HepG2 (cell line): ENCODE measurements around the gene DNAAF8. TPM values are rescaled to one million over a fixed set of nuclear protein-coding genes. Genes with fewer than 3 reads are reported as not detected.

ENCODE experiments used
- ATAC-seq: fragments of 200-7000 bp; cut with Tn5 transposase; 3 replicates; pipeline ENCODE4 v1.9.1; 2020; ENCODE audit warnings: mild to moderate bottlenecking, moderate library complexity
- BruUV-seq: library from RNA; stranded (reverse); fragments of 400-500 nt; replicated peaks from 2 replicates; lab custom pipeline; 2021; lab: Mats Ljungman, UMichigan
- CTCF ChIA-PET: fragments of 300-600 bp; formaldehyde crosslinking; extraction: SDS; loops from one replicate; lab custom pipeline; 2021; ENCODE audit warnings: low total read pairs, inconsistent platforms, low intra/inter-chr PET ratio; lab: Yijun Ruan, JAX
- POLR2A ChIA-PET: fragments of 350-600 bp; sonication (Branson Sonifier 250); formaldehyde crosslinking; loops from one replicate; lab custom pipeline; 2020; ENCODE audit warnings: antibody characterized with exemption, inconsistent platforms; lab: Yijun Ruan, JAX
- DNase-seq: peaks from one replicate; pipeline ENCODE4 v3.0.0-alpha.2; 2015; ENCODE audit warnings: low spot score
- FAIRE-seq: peaks from 3 replicates; lab custom pipeline; 2011; peaks lifted over from hg19 to GRCh38; lab: Jason Lieb, UNC
- H2AFZ ChIP-seq: one replicate; pipeline ENCODE4 v1.6.1; 2011; ENCODE audit warnings: low read length, inconsistent platforms
- H3K27ac ChIP-seq: fragments of 300-600 bp; 3 replicates; pipeline ENCODE4 v1.8.0; 2011; ENCODE audit warnings: mixed run types, mild to moderate bottlenecking, mixed read lengths, low read length, inconsistent platforms; ENCODE audit not compliant: insufficient read depth; ENCODE audit errors: extremely low read length
- H3K27me3 ChIP-seq, 2 experiments: fragments of 200-600 bp in 1 of 2; 2 replicates in 1 of 2; 3 replicates in 1 of 2; pipeline versions ENCODE4 v1.6.0 to v1.8.0; 2011; ENCODE audit warnings: low read length in 2 of 2, mild to moderate bottlenecking in 2 of 2, moderate library complexity in 2 of 2, inconsistent platforms in 1 of 2; ENCODE audit not compliant: insufficient read depth in 2 of 2, control insufficient read depth in 1 of 2
- H3K36me3 ChIP-seq, 2 experiments: fragments of 200-600 bp in 1 of 2; replicated peaks in 1 of 2; 2 replicates in 1 of 2; 3 replicates in 1 of 2; pipeline versions ENCODE4 v1.5.1 to v1.8.0; 2011; ENCODE audit warnings: low read length in 2 of 2, inconsistent platforms in 1 of 2; ENCODE audit not compliant: insufficient read depth in 2 of 2, control insufficient read depth in 1 of 2
- H3K4me1 ChIP-seq: 2 replicates; pipeline ENCODE4 v1.5.1; 2012; ENCODE audit warnings: low read length, inconsistent platforms; ENCODE audit not compliant: insufficient read depth
- H3K4me2 ChIP-seq: 2 replicates; pipeline ENCODE4 v1.6.0; 2011; ENCODE audit warnings: low read depth, low read length, inconsistent platforms
- H3K4me3 ChIP-seq, 3 experiments: fragments of 200-600 bp in 1 of 3; sonication (generic), shearing (Covaris generic) in 1 of 3; replicated peaks in 1 of 3; 2 replicates each; pipeline ENCODE4 v1.5.1; 2011 to 2016; ENCODE audit warnings: low read length in 3 of 3, inconsistent platforms in 2 of 3, low read depth in 2 of 3, mild to moderate bottlenecking in 2 of 3, control low read depth in 1 of 3, mixed read lengths in 1 of 3; ENCODE audit not compliant: insufficient read depth in 1 of 3
- H3K79me2 ChIP-seq: one replicate; pipeline ENCODE4 v1.6.1; 2011; ENCODE audit warnings: low read length, inconsistent platforms; ENCODE audit not compliant: insufficient read depth
- H3K9ac ChIP-seq: 2 replicates; pipeline ENCODE4 v1.6.0; 2011; ENCODE audit warnings: mild to moderate bottlenecking, low read depth, low read length, inconsistent platforms; ENCODE audit not compliant: insufficient read depth
- H3K9me3 ChIP-seq: 2 replicates; pipeline ENCODE4 v1.5.1; 2012; ENCODE audit warnings: mild to moderate bottlenecking, low read length
- H4K20me1 ChIP-seq: 2 replicates; pipeline ENCODE4 v1.6.0; 2011; ENCODE audit warnings: inconsistent platforms, mild to moderate bottlenecking, low read length, moderate library complexity; ENCODE audit not compliant: insufficient read depth
- AGO2 ChIP-seq: fragments of 200-400 bp; formaldehyde crosslinking; optimal IDR thresholded peaks from 2 replicates; pipeline ENCODE3; 2017; ENCODE audit warnings: mild to moderate bottlenecking, low read depth, low read length, moderate library complexity
- ATF3 ChIP-seq: sonication (generic); formaldehyde crosslinking; IDR thresholded peaks from 2 replicates; pipeline ENCODE4 v1.4.0; 2020; ENCODE audit warnings: missing genetic modification reagents
- DPF2 ChIP-seq: sonication (generic); formaldehyde crosslinking; IDR thresholded peaks from 2 replicates; pipeline ENCODE4 v1.4.0; 2020; ENCODE audit warnings: mild to moderate bottlenecking, low read depth, missing genetic modification reagents, borderline replicate concordance
- ELF3 ChIP-seq: IDR thresholded peaks from 2 replicates; pipeline ENCODE4 v1.6.1; 2016; ENCODE audit warnings: missing genetic modification reagents, missing compliant biosample characterization
- GLI4 ChIP-seq: sonication (generic); formaldehyde crosslinking; IDR thresholded peaks from 2 replicates; pipeline ENCODE4 v1.5.1; 2020; ENCODE audit warnings: missing genetic modification reagents, mild to moderate bottlenecking, moderate library complexity, borderline replicate concordance
- MXI1 ChIP-seq: IDR thresholded peaks from 3 replicates; pipeline ENCODE4 v1.6.1; 2012; ENCODE audit warnings: low read depth, low read length, inconsistent platforms, borderline replicate concordance
- NFATC3 ChIP-seq: sonication (generic); formaldehyde crosslinking; IDR thresholded peaks from 2 replicates; pipeline ENCODE4 v1.5.1; 2020; ENCODE audit warnings: mild to moderate bottlenecking, missing genetic modification reagents
- PCBP2 ChIP-seq: fragments of 200-400 bp; formaldehyde crosslinking; optimal IDR thresholded peaks from 2 replicates; pipeline ENCODE3; 2018; ENCODE audit warnings: low read length, low read depth; ENCODE audit not compliant: poor library complexity, severe bottlenecking
- SKIL ChIP-seq: sonication (generic); formaldehyde crosslinking; IDR thresholded peaks from 2 replicates; pipeline ENCODE4 v1.8.0; 2022; ENCODE audit warnings: missing genetic modification reagents, mild to moderate bottlenecking, moderate library complexity, borderline replicate concordance
- ZBTB25 ChIP-seq: IDR thresholded peaks from 2 replicates; pipeline ENCODE4 v1.6.1; 2018; ENCODE audit warnings: missing genetic modification reagents
- ZFX ChIP-seq: sonication (generic); formaldehyde crosslinking; IDR thresholded peaks from 2 replicates; pipeline ENCODE4 v1.4.0; 2020; ENCODE audit warnings: mild to moderate bottlenecking, low read depth, missing genetic modification reagents, moderate library complexity
- ZNF138 ChIP-seq: sonication (generic); formaldehyde crosslinking; IDR thresholded peaks from 2 replicates; pipeline ENCODE4 v1.5.0; 2020; ENCODE audit warnings: mild to moderate bottlenecking, low read depth, missing genetic modification reagents
- ZNF343 ChIP-seq: sonication (generic); formaldehyde crosslinking; IDR thresholded peaks from 2 replicates; pipeline ENCODE4 v1.4.0; 2020; ENCODE audit warnings: mild to moderate bottlenecking, missing genetic modification reagents
- ZNF546 ChIP-seq: sonication (generic); formaldehyde crosslinking; conservative IDR thresholded peaks from 2 replicates; pipeline ENCODE4 v1.8.1; 2023; ENCODE audit warnings: mild to moderate bottlenecking, missing genetic modification reagents
- ZNF790 ChIP-seq: sonication (generic); formaldehyde crosslinking; IDR thresholded peaks from 2 replicates; pipeline ENCODE4 v1.8.0; 2022; ENCODE audit warnings: missing genetic modification reagents, mild to moderate bottlenecking, borderline replicate concordance
- whole genome bisulfite sequencing: methylation state at CpG from one replicate; pipeline ENCODE4 v1.1.6; 2017; ENCODE audit warnings: low lambda C conversion rate; 5-methylcytosine and 5-hydroxymethylcytosine counted together
- in situ Hi-C: cut with HindIII; loops from 2 replicates; pipeline ENCODE4 v1.10.0; 2017; ENCODE audit warnings: low pct_unique_long_range_greater_than_20kb; ENCODE audit not compliant: extremely low pct_ligation_motif_present
- intact Hi-C: fragments of 100-400 bp; cut with micrococcal nuclease; formaldehyde crosslinking; loops from one replicate; pipeline ENCODE4 v1.10.0; 2022; ENCODE audit not compliant: unreplicated experiment
- polyA plus RNA-seq, 8 experiments: library from polyadenylated mRNA; depleted of rRNA in 3 of 8; stranded (reverse) in 7 of 8; unstranded in 1 of 8; fragments of >200 nt; fragmentation: Illumina TruSeq in 4 of 8; extraction: Trizol in 4 of 8; gene quantifications; 2 replicates each; pipeline versions ENCODE4 v1.2.1 to v1.2.3, GENCODE V29; 2011 to 2016; ENCODE audit warnings: low read depth in 4 of 8, missing spikeins in 1 of 8, mixed read lengths in 1 of 8; ENCODE audit not compliant: insufficient read depth in 1 of 8
- total RNA-seq, 5 experiments: library from RNA; depleted of rRNA; stranded (reverse); fragments of >200 nt; fragmentation: Illumina TruSeq; extraction: Trizol; gene quantifications; 2 replicates each; pipeline ENCODE4 v1.2.3, GENCODE V29; 2016; ENCODE audit warnings: low read depth in 1 of 5
- TF ChIP-seq, protein P1 (sequence below): sonication (generic); formaldehyde crosslinking; IDR thresholded peaks from 2 replicates; pipeline ENCODE4 v1.5.1; 2020; ENCODE audit warnings: missing genetic modification reagents, mild to moderate bottlenecking, borderline replicate concordance

DNAAF8 gene
- total and polyA plus RNA-seq, 2 of the 13 experiments (the other 11 are each of a cell fraction or from before 2014, with no cell fraction given) = 0.44 TPM; not detected in 1

GRCh38 chr16:4765511-4766474 lies 31.5 kb downstream of the DNAAF8 start:
- Histone ChIP-seq H3K27me3 (no peaks in the 10 kb centered on the region; a peak in 1 of 5 replicates), H3K27ac (peak overlapping the region; percentile 78), H3K4me2 (peak overlapping the region; percentile 99), H2AFZ (no peak overlapping the region), H3K36me3 (peaks cover 13 to 34% of the 10 kb centered on the region in 2 experiments; a peak in 4 of 5 replicates), H4K20me1 (no peaks in the 10 kb centered on the region), H3K9me3 (no peaks in the 10 kb centered on the region), H3K9ac (peak overlapping the region; percentile 92), H3K4me3 (peak overlapping the region; percentile 91 to 92 (median 91)), H3K4me1 (peaks cover 37% of the 10 kb centered on the region), H3K79me2 (peaks cover 19% of the 10 kb centered on the region)
- 59% methylated on average over 15 of the region's 26 CpGs for WGBS
- in situ Hi-C loops (no loop called here), intact Hi-C loops (loop anchor here (2.0 to 5.0 kb wide), 2 partner anchors 37 to 52 kb away; partner anchors contain the start of gene ROGDI)
- FAIRE-seq (peak; percentile 48), DNase-seq (peak; percentile 75), ATAC-seq (peak; percentile 16)
- POLR2A ChIA-PET = interaction anchor here (1.4 kb wide), 2 partner anchors 31 to 101 kb away, joined by 4 to 8 read pairs; partner anchors contain the start of genes ANKS3 and DNAAF8
- CTCF ChIA-PET = no interaction called here
- no TSS peak for BruUV-seq
- TF ChIP-seq ZNF546 (CRISPR knock-in tag) = 0 out of 2 replicates have a peak, but pooled peaks have one; percentile 0
- peak; percentile 24; the same call in 1 of the 2 replicates for TF ChIP-seq DPF2 (CRISPR knock-in tag)
- TF ChIP-seq GLI4 (CRISPR knock-in tag) = no peak
- TF ChIP-seq AGO2 = peak; percentile 57
- TF ChIP-seq ZFX (CRISPR knock-in tag) = peak; percentile 86
- no peak for TF ChIP-seq ZNF790 (CRISPR knock-in tag)
- no peak for TF ChIP-seq PCBP2
- 0 out of 2 replicates have a peak, but pooled peaks have one; percentile 10 for TF ChIP-seq SKIL
- no peak for TF ChIP-seq ZNF138 (CRISPR knock-in tag)
- TF ChIP-seq, protein P1, sequence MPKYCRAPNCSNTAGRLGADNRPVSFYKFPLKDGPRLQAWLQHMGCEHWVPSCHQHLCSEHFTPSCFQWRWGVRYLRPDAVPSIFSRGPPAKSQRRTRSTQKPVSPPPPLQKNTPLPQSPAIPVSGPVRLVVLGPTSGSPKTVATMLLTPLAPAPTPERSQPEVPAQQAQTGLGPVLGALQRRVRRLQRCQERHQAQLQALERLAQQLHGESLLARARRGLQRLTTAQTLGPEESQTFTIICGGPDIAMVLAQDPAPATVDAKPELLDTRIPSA (CRISPR knock-in tag) = no peak
- no peak for TF ChIP-seq NFATC3
- no peak for TF ChIP-seq MXI1
- TF ChIP-seq ZBTB25 (CRISPR knock-in tag) = no peak
- peak; percentile 25; the same call in 1 of the 2 replicates for TF ChIP-seq ELF3 (CRISPR knock-in tag)
- TF ChIP-seq ATF3 = no peak
- TF ChIP-seq ZNF343 (CRISPR knock-in tag) = no peak
